ENCODE results near the gene PAXX. TPM values are rescaled to one million over a fixed set of nuclear protein-coding genes. Genes with fewer than 3 reads are reported as not detected.

Gene PAXX
- total RNA-seq, 1 donor from 2014 or later: 87.0 TPM

GRCh38 chr9:137025517-137025966 lies 33.3 kb downstream of the PAXX start:
- Histone ChIP-seq H3K36me3 (peaks cover 2 to 6% of the 10 kb centered on the region in 2 donors), H3K4me3 (no peak overlapping the region), H3K4me1 (peaks cover 17% of the 10 kb centered on the region in 2 donors), H3K9me3 (no peaks in the 10 kb centered on the region), H3K27ac (no peak overlapping the region), H3K27me3 (no peaks in the 10 kb centered on the region)
- intact Hi-C loops (cut with DNase I): no loop called here
- no peak for TF ChIP-seq CTCF (IDR thresholded peaks at IDR 0.05)
- no peak for DNase-seq (ENCODE audit: low spot score in 2 of 2)

GRCh38 chr9:137026384-137026783 lies 34.2 kb downstream of the PAXX start:
- H3K27ac ChIP-seq: no peak overlapping the region
- intact Hi-C loops (cut with DNase I): no loop called here
- peaks cover 17% of the 10 kb centered on the region in 2 donors for H3K4me1 ChIP-seq
- TF ChIP-seq CTCF (IDR thresholded peaks at IDR 0.05): no peak
- no peak for DNase-seq (ENCODE audit: low spot score in 2 of 2)
- H3K4me3 ChIP-seq: no peak overlapping the region
- no peaks in the 10 kb centered on the region for H3K27me3 ChIP-seq
- no peaks in the 10 kb centered on the region for H3K9me3 ChIP-seq
- no peaks in the 10 kb centered on the region for H3K36me3 ChIP-seq

- Histone ChIP-seq H3K36me3 (no peaks in the 10 kb centered on the region), H3K27ac (peak overlapping the region; percentile 31 to 53), H3K4me1 (peaks cover 17% of the 10 kb centered on the region in 2 donors), H3K27me3 (no peaks in the 10 kb centered on the region), H3K4me3 (peak overlapping the region in 1 of 2 donors; percentile 66), H3K9me3 (no peaks in the 10 kb centered on the region)
- no peak for DNase-seq (ENCODE audit: low spot score in 2 of 2)
- intact Hi-C loops (cut with DNase I): no loop called here
- TF ChIP-seq CTCF (IDR thresholded peaks at IDR 0.05): no peak
Measured at GRCh38 chr9:137026828-137027227, 34.6 kb downstream of the PAXX start.

- peak within 1 kb of the TSS; percentile 71 to 94 for H3K4me3 ChIP-seq
- no peaks in the 10 kb centered on the region for H3K9me3 ChIP-seq
- no peaks in the 10 kb centered on the region for H3K36me3 ChIP-seq
- H3K27ac ChIP-seq: peak within 1 kb of the TSS; percentile 53 to 62
- no peak for TF ChIP-seq CTCF (IDR thresholded peaks at IDR 0.05)
- H3K4me1 ChIP-seq: peaks cover 17% of the 10 kb centered on the region in 2 donors
- intact Hi-C loops (cut with DNase I): loop anchor here (1.0 to 2.0 kb wide), 4 partner anchors 35 to 237 kb away; partner anchors contain the start of genes PAXX, PHPT1 and TMEM141
- no peaks in the 10 kb centered on the region for H3K27me3 ChIP-seq
- DNase-seq (ENCODE audit: low spot score in 2 of 2): no peak
Measured at GRCh38 chr9:137027369-137028262, 35.4 kb downstream of the PAXX start, which contains the start of gene ABCA2. Gene ABCA2, minus strand, starts transcription at chr9:137028237. Its CDS starts 97 bp downstream, at chr9:137028140.

GRCh38 chr9:137028263-137029057 lies 36.2 kb downstream of the PAXX start:
- DNase-seq (ENCODE audit: low spot score in 2 of 2): no peak
- intact Hi-C loops (cut with DNase I): loop anchor here (1.0 to 2.0 kb wide), 4 partner anchors 36 to 238 kb away; partner anchors contain the start of genes PAXX, PHPT1 and TMEM141
- TF ChIP-seq CTCF (IDR thresholded peaks at IDR 0.05): peak in 2 of 3 experiments; percentile 25 to 31

More at GRCh38 chr9:137028263-137029057, 36.2 kb downstream of the PAXX start:
- H3K4me3 ChIP-seq: peak overlapping the region; percentile 71 to 94
- H3K27me3 ChIP-seq: no peaks in the 10 kb centered on the region
- no peaks in the 10 kb centered on the region for H3K36me3 ChIP-seq
- no peaks in the 10 kb centered on the region for H3K9me3 ChIP-seq
- peaks cover 17% of the 10 kb centered on the region in 2 donors for H3K4me1 ChIP-seq
- H3K27ac ChIP-seq: peak overlapping the region in 1 of 2 donors; percentile 62
